Transverse colon (tissue), 3 donors: ENCODE data around the gene OR8A1.

Experiments used
- CTCF ChIP-seq, 5 experiments: fragments of 200-600 bp in 3 of 5; fragments of 450-650 bp in 2 of 5; sonication (generic) in 3 of 5; IDR thresholded peaks; 1 replicate in 2 of 5; 2 replicates in 3 of 5; pipeline ENCODE4 v1.5.1; 2016 to 2017; ENCODE audit warnings: antibody characterized with exemption in 5 of 5, inconsistent platforms in 3 of 5, mild to moderate bottlenecking in 2 of 5, moderate library complexity in 1 of 5
- EP300 ChIP-seq: sonication (generic); formaldehyde crosslinking; IDR thresholded peaks from one replicate; pipeline ENCODE4 v1.6.1; 2017; ENCODE audit warnings: antibody characterized with exemption, low read depth
- POLR2A ChIP-seq: fragments of 450-650 bp; IDR thresholded peaks from one replicate; pipeline ENCODE4 v1.6.1; 2016; ENCODE audit warnings: antibody characterized with exemption, mild to moderate bottlenecking, moderate library complexity

DNA sequence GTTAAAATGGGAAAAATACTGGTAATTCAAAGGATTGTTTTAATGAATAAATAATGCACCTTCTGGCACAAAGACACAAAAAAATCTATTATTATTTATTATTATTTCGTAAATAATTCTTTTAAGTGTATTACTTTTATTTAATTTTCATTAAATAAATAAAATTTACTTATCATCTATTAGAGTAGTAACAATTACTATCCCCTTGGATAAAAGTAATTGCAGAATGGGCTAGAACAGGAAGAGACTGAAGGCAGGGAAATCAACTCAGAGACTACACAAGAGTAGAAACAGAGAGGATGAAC is 49.3 kb upstream of the OR8A1 start:
- no peak for TF ChIP-seq CTCF (IDR thresholded peaks at IDR 0.05)
- TF ChIP-seq EP300 = no peak
- no peak for TF ChIP-seq POLR2A
